PC-9 (cell line): ENCODE results near the gene ADAMTS13.

Experiments used
- CTCF ChIP-seq: fragments of 200-600 bp; sonication (generic); conservative IDR thresholded peaks from 2 replicates; pipeline ENCODE4 v1.6.1; 2017; ENCODE audit warnings: mixed run types, antibody characterized with exemption, mild to moderate bottlenecking, moderate library complexity
- EZH2 ChIP-seq: fragments of 200-600 bp; sonication (generic); IDR thresholded peaks from 2 replicates; pipeline ENCODE4 v1.8.0; 2017; ENCODE audit warnings: antibody characterized with exemption, low read depth

GRCh38 chr9:133425049-133425632, 3.0 kb downstream of the ADAMTS13 start:
- TF ChIP-seq EZH2 = no peak
- no peak for TF ChIP-seq CTCF
